H1 (cell line): ENCODE data around the gene SEPTIN5. TPM values are rescaled to one million over a fixed set of nuclear protein-coding genes. Genes with fewer than 3 reads are reported as not detected.

ENCODE experiments used
- CHD1 ChIP-seq: IDR thresholded peaks from 2 replicates; pipeline ENCODE4 v1.6.1; 2012; ENCODE audit warnings: low read depth, low read length, improper control_type of control experiment
- HDAC6 ChIP-seq: IDR thresholded peaks from one replicate; pipeline ENCODE4 v1.7.1; 2012; ENCODE audit warnings: low read depth, mild to moderate bottlenecking, inconsistent platforms, low read length, moderate library complexity
- NANOG ChIP-seq: IDR thresholded peaks from 2 replicates; pipeline ENCODE4 v1.6.1; 2011; ENCODE audit warnings: low read length, low read depth, mild to moderate bottlenecking, inconsistent platforms; ENCODE audit not compliant: insufficient read depth, poor library complexity, severe bottlenecking
- TEAD4 ChIP-seq: IDR thresholded peaks from 2 replicates; pipeline ENCODE4 v1.6.1; 2012; ENCODE audit warnings: low read depth, low read length, inconsistent platforms, mixed read lengths
- ZNF274 ChIP-seq: IDR thresholded peaks from 2 replicates; pipeline ENCODE4 v1.7.0; 2012; ENCODE audit warnings: low read length, borderline replicate concordance; ENCODE audit errors: extremely low read depth
- polyA plus RNA-seq, 7 experiments: library from polyadenylated mRNA; depleted of rRNA in 3 of 7; stranded (reverse) in 5 of 7; unstranded in 2 of 7; fragments of >200 nt in 5 of 7; fragments of 200-250 nt in 2 of 7; gene quantifications; 1 replicate in 5 of 7; 2 replicates in 1 of 7; 4 replicates in 1 of 7; pipeline versions ENCODE4 v1.2.1 to v1.2.3, GENCODE V29; 2011 to 2013; ENCODE audit warnings: missing spikeins in 2 of 7, mixed read lengths in 2 of 7
- total RNA-seq: library from RNA; stranded (reverse); fragmentation: NEBNext Ultra II Directional; extraction: Animal tissue kit (Norgen Biotek cat#: 25700); gene quantifications from 2 replicates; pipeline ENCODE4 v1.2.1, GENCODE V29; 2021
- TF ChIP-seq, protein P1 (sequence below): IDR thresholded peaks from 2 replicates; pipeline ENCODE4 v1.6.1; 2012; ENCODE audit warnings: low read length, inconsistent platforms

SEPTIN5 gene
- total and polyA plus RNA-seq, 2 of the 8 experiments (the other 6 are each of a cell fraction or from before 2014, with no cell fraction given), result 6.0 to 8.6 TPM

DNA sequence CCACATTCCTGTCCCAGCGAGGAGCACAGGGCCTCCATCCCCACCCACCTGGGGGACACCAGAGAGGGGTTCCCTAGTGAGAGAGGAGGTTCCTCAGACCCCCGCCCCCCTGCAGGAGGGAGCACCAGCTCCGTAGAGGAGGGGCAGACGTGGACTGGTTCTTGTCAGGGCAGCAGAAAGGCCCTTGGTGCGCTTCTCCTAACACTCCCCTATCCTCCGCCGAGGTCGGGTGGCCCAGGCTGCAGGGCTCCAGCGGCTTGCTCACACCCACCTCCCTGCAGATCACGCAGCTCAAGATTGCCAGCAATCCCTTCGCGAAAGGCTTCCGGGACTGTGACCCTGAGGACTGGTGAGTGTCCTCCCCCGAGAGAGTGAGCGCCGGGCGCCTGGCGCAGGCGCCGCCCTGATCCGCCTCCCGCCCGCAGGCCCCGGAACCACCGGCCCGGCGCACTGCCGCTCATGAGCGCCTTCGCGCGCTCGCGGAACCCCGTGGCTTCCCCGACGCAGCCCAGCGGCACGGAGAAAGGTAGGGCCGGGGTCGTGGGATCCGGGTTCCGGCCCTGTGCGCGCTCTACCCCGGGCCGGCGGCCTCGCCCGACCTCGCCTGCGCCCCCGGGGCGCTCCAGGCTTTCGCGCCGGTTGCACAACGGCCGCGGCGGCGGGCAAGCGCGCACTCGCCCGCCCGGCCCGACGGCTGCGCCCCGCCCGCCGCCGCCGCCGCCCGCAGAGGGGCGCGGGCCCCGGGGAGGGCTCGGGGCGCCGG is 51.4 kb downstream of the SEPTIN5 start (continued):
- no peak for TF ChIP-seq TEAD4
- no peak for TF ChIP-seq CHD1
- TF ChIP-seq HDAC6, result no peak
- TF ChIP-seq, protein P1, sequence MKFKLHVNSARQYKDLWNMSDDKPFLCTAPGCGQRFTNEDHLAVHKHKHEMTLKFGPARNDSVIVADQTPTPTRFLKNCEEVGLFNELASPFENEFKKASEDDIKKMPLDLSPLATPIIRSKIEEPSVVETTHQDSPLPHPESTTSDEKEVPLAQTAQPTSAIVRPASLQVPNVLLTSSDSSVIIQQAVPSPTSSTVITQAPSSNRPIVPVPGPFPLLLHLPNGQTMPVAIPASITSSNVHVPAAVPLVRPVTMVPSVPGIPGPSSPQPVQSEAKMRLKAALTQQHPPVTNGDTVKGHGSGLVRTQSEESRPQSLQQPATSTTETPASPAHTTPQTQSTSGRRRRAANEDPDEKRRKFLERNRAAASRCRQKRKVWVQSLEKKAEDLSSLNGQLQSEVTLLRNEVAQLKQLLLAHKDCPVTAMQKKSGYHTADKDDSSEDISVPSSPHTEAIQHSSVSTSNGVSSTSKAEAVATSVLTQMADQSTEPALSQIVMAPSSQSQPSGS, result no peak
- TF ChIP-seq ZNF274, result no peak
- no peak for TF ChIP-seq NANOG
- TF ChIP-seq, all 59 proteins: peak for 4
